HL-60 (cell line): ENCODE measurements around the gene CMIP.

Source experiments
- GABPA ChIP-seq: IDR thresholded peaks from 2 replicates; pipeline ENCODE4 v1.6.1; 2012; ENCODE audit warnings: low read depth
- POLR2AphosphoS5 ChIP-seq: IDR thresholded peaks from 2 replicates; pipeline ENCODE4 v1.6.1; 2012; ENCODE audit warnings: low read depth
- REST ChIP-seq: IDR thresholded peaks from 2 replicates; pipeline ENCODE4 v1.6.1; 2012; ENCODE audit warnings: low read depth; ENCODE audit not compliant: insufficient replicate concordance
- SPI1 ChIP-seq: IDR thresholded peaks from 2 replicates; pipeline ENCODE4 v1.6.1; 2012; ENCODE audit warnings: low read depth, mild to moderate bottlenecking, borderline replicate concordance
- TF ChIP-seq, protein P1 (sequence below): IDR thresholded peaks from one replicate; pipeline ENCODE4 v1.5.1; 2011; ENCODE audit warnings: low read length, control low read depth, inconsistent platforms; ENCODE audit not compliant: insufficient read depth

DNA sequence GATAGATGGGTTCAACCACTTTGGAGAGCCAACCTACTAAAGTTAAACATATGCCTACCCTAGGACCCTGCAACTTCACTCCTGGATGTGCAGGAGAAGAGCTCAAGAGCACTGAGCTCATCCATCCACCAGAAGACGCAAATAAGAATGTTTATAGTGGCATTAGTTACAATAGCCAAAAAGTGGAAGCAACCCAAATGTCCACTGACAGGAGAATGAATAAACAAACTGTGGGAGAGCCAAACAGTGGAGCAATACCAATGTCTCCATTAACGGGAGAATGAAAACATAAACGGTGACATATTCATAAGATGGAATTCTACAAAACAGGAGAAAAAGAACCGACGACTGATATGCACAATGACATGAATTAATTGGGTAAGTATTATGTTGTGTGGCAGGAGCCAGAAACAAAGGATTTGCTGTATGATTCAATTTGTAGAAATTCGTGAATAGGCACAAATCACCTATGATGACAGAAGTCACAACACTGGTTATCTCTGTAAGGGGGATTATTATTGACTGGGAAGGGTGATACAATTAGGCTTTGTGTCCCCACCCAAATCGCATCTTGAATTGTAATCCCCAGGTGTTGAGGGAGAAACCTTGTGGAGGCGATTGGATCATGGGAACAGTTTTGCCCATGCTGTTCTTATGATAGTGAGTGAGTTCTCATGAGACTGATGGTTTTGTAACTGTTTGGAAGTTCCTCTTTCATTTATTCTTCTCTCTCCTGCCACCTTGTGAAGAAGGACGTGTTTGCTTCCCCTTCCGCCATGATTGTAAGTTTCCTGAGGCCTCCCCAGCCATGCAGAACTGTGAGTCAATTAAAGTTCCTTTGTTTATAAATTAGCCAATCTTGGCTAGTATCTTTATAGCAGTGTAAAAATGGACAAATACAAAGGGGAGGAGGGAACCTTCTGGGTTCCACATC lies 276.6 kb downstream of the CMIP start:
- TF ChIP-seq, protein P1, sequence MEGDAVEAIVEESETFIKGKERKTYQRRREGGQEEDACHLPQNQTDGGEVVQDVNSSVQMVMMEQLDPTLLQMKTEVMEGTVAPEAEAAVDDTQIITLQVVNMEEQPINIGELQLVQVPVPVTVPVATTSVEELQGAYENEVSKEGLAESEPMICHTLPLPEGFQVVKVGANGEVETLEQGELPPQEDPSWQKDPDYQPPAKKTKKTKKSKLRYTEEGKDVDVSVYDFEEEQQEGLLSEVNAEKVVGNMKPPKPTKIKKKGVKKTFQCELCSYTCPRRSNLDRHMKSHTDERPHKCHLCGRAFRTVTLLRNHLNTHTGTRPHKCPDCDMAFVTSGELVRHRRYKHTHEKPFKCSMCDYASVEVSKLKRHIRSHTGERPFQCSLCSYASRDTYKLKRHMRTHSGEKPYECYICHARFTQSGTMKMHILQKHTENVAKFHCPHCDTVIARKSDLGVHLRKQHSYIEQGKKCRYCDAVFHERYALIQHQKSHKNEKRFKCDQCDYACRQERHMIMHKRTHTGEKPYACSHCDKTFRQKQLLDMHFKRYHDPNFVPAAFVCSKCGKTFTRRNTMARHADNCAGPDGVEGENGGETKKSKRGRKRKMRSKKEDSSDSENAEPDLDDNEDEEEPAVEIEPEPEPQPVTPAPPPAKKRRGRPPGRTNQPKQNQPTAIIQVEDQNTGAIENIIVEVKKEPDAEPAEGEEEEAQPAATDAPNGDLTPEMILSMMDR, result no peak
- peak; percentile 21; the same call in 1 of the 2 replicates for TF ChIP-seq SPI1
- TF ChIP-seq POLR2AphosphoS5, result no peak
- TF ChIP-seq GABPA, result no peak
- TF ChIP-seq REST, result no peak
